ENCODE results near the gene ZNF365.
A peak's percentile ranks its signal among the peaks of the same experiment; 100 is the strongest.
"Not testable (repeated sequence)": the region's sequence is repeated elsewhere in the genome, so short reads cannot be mapped to it uniquely, and the experiment has no call there.

The ZNF365 gene

DNA sequence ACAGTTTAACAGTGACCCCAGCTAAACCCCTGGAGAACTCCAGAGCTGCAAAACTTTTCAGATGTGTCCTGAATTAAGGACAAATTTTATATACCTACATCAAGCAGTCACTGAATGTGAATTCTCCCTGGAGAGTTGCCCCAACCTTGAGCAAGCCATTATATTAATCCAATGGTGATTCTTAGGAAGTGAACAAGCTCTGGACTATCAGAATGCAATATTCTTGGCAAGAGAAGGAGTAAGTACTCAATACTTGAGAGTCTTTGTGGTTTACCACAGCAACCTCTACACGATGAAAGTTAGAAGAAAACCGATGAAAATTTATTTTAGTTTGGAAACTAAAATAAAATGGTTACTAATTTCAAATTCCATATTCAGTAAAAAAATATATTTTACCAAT, 19.3 kb upstream of the ZNF365 start:
- Mint-ChIP-seq H3K4me3 (no peak overlapping the region), H3K4me1 (no peaks in the 10 kb centered on the region), H3K27me3 (peaks cover 2 to 7% of the 10 kb centered on the region in 2 donors), H3K36me3 (peaks cover 3 to 15% of the 10 kb centered on the region in 2 donors), H3K27ac (no peak overlapping the region), H3K9me3 (peaks cover 22 to 26% of the 10 kb centered on the region in 2 donors)
- DNase-seq (no peak), ATAC-seq (replicated peaks) (no peak)

DNA sequence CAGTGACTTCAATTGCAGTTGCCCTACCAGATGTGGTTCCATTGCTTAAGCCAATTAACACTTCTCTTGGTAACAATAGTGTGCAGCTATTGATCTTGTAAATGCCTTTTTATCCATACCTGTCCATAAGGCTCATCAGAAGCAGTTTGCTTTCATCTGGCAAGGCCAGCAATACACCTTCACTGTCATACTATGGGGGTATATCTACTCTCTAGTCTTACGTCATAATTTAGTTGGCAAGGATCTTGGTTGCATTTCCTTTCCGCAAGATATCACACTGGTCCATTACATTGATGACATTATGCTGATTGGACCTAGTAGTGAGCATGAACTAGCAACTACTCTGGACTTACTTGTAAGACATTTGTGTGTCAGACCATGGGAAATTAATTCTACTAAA, 17.7 kb upstream of the ZNF365 start:
- H3K4me3 Mint-ChIP-seq, result no peak overlapping the region
- peaks cover 10 to 17% of the 10 kb centered on the region in 2 donors for H3K9me3 Mint-ChIP-seq
- DNase-seq (no peak), ATAC-seq (replicated peaks) (no peak)
- peaks cover 0 to 7% of the 10 kb centered on the region in 2 donors for H3K36me3 Mint-ChIP-seq
- H3K27ac Mint-ChIP-seq, result no peak overlapping the region
- H3K27me3 Mint-ChIP-seq, result peaks cover 0 to 4% of the 10 kb centered on the region in 2 donors
- no peaks in the 10 kb centered on the region for H3K4me1 Mint-ChIP-seq

- DNase-seq; H3K27ac Mint-ChIP-seq; ATAC-seq (replicated peaks); H3K4me3 Mint-ChIP-seq; H3K4me1 Mint-ChIP-seq; H3K27me3 Mint-ChIP-seq; H3K9me3 Mint-ChIP-seq; H3K36me3 Mint-ChIP-seq: not testable (repeated sequence)
Measured at GRCh38 chr10:62358151-62358550, 16.0 kb upstream of the ZNF365 start.

GRCh38 chr10:62373639-62373994, 552 bp upstream of the ZNF365 start:
- ATAC-seq (replicated peaks) (no peak), DNase-seq (no peak)
- Mint-ChIP-seq H3K9me3 (no peaks in the 10 kb centered on the region), H3K4me3 (peak overlapping the region; percentile 87), H3K4me1 (peaks cover 5 to 13% of the 10 kb centered on the region in 2 donors), H3K27me3 (peaks cover 11 to 14% of the 10 kb centered on the region in 2 donors), H3K27ac (peak overlapping the region; percentile 77), H3K36me3 (no peaks in the 10 kb centered on the region)

DNA sequence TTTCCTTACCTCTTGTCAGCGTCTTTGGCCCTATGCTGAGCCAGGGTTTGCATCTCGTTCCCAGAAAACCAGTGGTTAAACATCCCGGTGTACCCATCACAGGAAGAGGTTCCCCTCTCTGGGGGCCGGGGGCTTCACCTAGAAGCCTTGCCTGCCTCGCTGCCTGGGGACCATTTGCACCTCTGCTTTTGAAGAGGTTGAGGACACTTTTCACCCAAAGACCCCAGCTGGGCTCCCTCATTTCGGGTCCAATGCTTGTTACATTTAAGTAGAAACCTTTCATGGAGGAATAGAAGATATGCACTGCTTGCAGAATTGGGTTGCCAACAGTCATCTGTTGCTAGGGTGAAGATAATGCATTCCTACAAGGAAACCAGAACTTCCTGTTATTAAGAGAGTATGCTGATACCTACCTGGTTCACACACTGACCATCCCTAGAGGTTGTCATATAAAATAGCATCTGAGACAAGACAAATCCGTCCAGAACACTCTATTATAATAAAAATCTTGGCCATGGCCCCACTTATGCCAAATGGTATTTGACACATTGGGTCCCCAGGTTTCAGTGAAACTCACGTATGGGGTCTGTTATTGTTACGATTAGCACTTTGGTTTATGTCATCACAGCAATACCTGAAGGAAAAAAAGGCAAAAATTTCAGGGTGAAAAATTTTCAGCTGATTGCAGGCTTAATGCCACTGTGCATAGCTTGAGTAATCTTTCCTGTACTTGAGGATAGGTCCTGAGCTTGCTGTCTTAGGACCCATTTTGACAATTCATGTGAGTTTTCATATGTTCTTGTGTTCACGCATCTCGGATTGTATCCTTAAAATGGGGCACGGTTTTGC, 917 bp downstream of the ZNF365 start:
- Mint-ChIP-seq H3K4me1 (peaks cover 5 to 13% of the 10 kb centered on the region in 2 donors), H3K27me3 (peaks cover 11 to 14% of the 10 kb centered on the region in 2 donors), H3K27ac (no peak overlapping the region), H3K9me3 (no peaks in the 10 kb centered on the region), H3K36me3 (no peaks in the 10 kb centered on the region), H3K4me3 (peak overlapping the region; percentile 79 to 82)
- ATAC-seq (replicated peaks) (peak; percentile 56 to 71), DNase-seq (no peak)

DNA sequence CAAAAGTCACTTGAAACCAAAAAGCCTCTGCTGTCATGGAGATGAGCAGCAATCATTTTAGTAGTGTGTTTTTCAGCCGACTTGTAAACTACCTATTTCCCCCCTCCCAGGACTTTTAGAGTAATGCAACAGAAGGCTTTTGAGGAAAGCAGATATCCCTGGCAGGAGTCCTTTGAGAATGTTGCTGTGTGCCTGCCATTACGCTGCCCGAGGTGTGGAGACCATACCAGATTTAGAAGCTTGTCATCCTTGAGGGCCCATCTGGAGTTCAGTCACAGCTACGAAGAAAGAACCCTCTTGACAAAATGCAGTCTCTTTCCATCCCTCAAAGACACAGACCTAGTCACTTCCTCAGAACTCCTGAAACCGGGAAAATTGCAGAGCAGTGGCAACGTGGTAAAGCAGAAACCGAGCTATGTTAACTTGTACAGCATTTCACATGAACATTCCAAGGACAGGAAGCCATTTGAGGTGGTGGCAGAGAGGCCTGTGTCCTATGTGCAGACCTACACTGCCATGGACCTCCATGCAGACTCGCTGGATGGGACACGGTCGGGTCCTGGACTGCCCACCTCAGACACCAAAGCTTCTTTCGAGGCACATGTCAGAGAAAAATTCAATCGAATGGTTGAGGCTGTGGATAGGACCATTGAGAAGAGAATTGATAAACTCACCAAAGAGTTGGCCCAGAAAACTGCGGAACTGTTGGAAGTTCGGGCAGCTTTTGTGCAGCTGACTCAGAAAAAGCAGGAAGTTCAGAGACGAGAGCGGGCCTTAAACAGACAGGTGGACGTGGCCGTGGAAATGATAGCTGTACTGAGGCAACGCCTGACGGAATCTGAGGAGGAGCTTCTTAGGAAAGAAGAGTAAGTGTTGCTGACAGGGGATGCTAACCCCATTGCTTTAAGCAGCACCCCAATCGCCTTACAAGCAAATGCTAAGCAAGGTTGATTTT, 2.2 kb downstream of the ZNF365 start:
- H3K9me3 Mint-ChIP-seq, result no peaks in the 10 kb centered on the region
- H3K36me3 Mint-ChIP-seq, result no peaks in the 10 kb centered on the region
- H3K4me1 Mint-ChIP-seq, result peaks cover 5 to 13% of the 10 kb centered on the region in 2 donors
- DNase-seq (no peak), ATAC-seq (replicated peaks) (no peak)
- H3K4me3 Mint-ChIP-seq, result no peak overlapping the region
- H3K27me3 Mint-ChIP-seq, result peaks cover 14 to 18% of the 10 kb centered on the region in 2 donors
- H3K27ac Mint-ChIP-seq, result no peak overlapping the region

GRCh38 chr10:62377026-62377415, 2.9 kb downstream of the ZNF365 start:
- Mint-ChIP-seq H3K4me1 (peaks cover 5 to 13% of the 10 kb centered on the region in 2 donors), H3K27ac (no peak overlapping the region), H3K36me3 (no peaks in the 10 kb centered on the region), H3K9me3 (no peaks in the 10 kb centered on the region), H3K27me3 (peaks cover 10 to 18% of the 10 kb centered on the region in 2 donors), H3K4me3 (no peak overlapping the region)
- DNase-seq, result no peak
- no peak for ATAC-seq (replicated peaks)

DNA sequence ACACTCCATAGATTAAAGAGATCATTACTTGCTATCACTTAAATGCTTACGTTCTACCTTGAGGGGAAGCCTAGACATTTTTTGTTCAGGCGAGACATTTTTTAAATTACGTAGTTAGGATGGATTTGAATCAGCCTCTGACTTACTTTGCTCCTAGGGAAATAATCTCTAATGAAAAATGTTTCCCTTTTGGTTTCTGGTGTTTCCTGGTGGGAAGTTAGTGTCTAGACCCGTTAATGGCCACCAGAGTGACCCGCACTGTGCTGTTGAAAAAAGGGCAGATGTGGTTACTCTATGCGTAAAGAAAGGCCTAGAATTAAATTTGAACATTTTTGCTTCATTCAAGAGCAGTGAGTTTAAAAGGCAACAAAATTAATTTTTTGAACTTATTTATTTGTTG, 3.8 kb downstream of the ZNF365 start:
- peaks cover 11 to 18% of the 10 kb centered on the region in 2 donors for H3K27me3 Mint-ChIP-seq
- H3K4me1 Mint-ChIP-seq, result peaks cover 5 to 13% of the 10 kb centered on the region in 2 donors
- ATAC-seq (replicated peaks), result no peak
- no peak for DNase-seq
- no peaks in the 10 kb centered on the region for H3K36me3 Mint-ChIP-seq
- no peaks in the 10 kb centered on the region for H3K9me3 Mint-ChIP-seq
- no peak overlapping the region for H3K4me3 Mint-ChIP-seq
- H3K27ac Mint-ChIP-seq, result no peak overlapping the region

DNA sequence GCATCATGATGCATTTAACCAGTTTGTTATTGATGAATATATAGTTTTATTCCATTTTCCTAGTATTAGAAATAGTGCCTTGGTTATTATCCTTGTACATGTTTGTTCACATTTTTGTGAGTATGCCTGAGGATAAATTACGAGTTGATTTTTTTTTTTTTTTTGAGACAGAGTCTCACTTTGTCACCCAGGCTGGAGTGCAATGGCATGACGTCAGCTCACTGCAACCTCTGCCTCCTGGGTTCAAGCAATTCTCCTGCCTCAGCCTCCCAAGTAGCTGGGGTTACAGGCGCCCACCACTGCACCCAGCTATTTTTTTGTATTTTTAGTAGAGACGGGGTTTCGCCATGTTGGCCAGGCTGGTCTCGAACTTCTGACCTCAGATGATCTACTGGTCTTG, 4.7 kb downstream of the ZNF365 start:
- not testable (repeated sequence) for H3K9me3 Mint-ChIP-seq; DNase-seq; ATAC-seq (replicated peaks); H3K36me3 Mint-ChIP-seq; H3K27ac Mint-ChIP-seq; H3K4me3 Mint-ChIP-seq; H3K4me1 Mint-ChIP-seq
- peaks cover 12 to 15% of the 10 kb centered on the region in 2 donors for H3K27me3 Mint-ChIP-seq

DNA sequence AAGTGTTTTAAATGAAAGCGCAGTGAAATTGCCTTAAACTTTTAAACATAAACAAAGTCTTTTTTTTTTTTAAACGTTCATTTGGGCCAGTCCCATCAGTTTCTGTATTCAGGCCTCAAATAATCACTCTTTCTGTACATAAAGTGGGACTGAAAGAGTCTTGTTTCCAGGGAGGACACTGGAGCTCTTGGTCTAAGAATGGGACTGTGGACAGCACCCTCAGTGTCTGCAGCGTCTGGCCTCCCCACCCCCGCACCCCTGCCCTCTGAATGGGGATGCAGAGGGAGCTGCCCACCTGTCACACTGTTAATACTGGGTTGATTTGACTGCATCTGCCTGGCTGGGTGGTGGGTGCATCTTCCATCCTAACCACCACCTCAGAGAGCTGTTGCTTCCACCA, 5.2 kb downstream of the ZNF365 start:
- Mint-ChIP-seq H3K9me3 (no peaks in the 10 kb centered on the region), H3K4me1 (peaks cover 1 to 6% of the 10 kb centered on the region in 2 donors), H3K36me3 (peaks cover 0 to 2% of the 10 kb centered on the region in 2 donors), H3K27me3 (peaks cover 10 to 13% of the 10 kb centered on the region in 2 donors), H3K4me3 (no peak overlapping the region), H3K27ac (no peak overlapping the region)
- no peak for ATAC-seq (replicated peaks)
- no peak for DNase-seq

DNA sequence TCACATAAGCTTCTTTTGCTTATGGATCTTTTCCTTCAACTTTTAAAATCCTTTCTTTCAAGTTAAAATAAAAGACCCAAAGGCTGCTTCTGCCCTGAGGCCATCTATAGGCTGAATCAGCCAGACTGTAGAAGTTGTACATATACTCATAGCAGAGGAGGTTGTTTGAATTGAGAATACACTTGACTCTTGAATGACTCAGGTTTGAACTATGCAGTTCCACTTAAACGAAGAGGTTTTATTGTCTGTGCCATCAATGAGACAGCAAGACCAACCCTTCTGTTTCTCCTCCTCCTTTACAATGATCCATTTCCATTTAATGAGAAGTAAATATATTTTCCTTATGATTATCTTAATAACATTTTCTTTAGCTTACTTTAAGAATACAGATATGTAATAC, 5.8 kb downstream of the ZNF365 start:
- H3K27me3 Mint-ChIP-seq, result peaks cover 5 to 8% of the 10 kb centered on the region in 2 donors
- DNase-seq (no peak), ATAC-seq (replicated peaks) (no peak)
- no peak overlapping the region for H3K27ac Mint-ChIP-seq
- peaks cover 0 to under 1% of the 10 kb centered on the region in 2 donors for H3K4me1 Mint-ChIP-seq
- no peak overlapping the region for H3K4me3 Mint-ChIP-seq
- H3K36me3 Mint-ChIP-seq, result peaks cover 0 to 2% of the 10 kb centered on the region in 2 donors
- H3K9me3 Mint-ChIP-seq, result no peaks in the 10 kb centered on the region

DNA sequence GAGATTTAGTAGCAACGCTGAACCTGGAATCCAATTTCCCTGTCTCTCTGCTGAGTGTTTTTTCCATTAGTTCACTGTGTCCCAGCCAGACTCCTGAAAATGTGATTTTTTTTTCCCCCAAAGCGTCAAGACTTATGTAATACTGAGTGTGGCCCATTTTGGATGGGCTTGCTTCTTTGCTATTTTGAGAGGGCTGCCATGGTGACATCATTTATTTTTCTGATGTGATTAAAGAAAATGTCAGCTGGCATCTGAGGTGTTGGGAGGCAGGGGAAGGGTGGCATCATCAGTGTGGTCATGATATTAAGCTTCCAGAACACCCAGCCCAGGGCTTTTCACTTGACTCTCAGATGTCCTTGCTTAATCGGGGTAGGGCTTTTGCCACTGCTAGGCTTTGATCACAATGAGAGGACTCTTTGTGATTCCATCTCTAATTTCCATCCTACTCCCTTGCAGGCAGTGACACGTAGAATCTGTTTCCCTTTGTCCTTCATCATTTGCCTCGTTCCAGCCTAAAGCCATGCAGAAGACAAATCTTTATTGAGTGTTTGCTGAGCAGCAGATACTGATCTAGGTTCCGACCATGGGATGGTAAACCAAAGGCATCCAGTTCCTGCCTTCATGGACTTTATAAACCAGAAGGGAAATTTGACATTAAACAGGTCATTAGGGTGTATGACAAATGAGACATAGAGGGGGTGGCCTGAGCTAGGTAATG, 7.4 kb downstream of the ZNF365 start:
- no peak overlapping the region for H3K4me3 Mint-ChIP-seq
- peaks cover 0 to 2% of the 10 kb centered on the region in 2 donors for H3K36me3 Mint-ChIP-seq
- H3K27me3 Mint-ChIP-seq, result peaks cover 4 to 7% of the 10 kb centered on the region in 2 donors
- ATAC-seq (replicated peaks) (no peak), DNase-seq (no peak)
- H3K9me3 Mint-ChIP-seq, result no peaks in the 10 kb centered on the region
- H3K27ac Mint-ChIP-seq, result no peak overlapping the region
- no peaks in the 10 kb centered on the region for H3K4me1 Mint-ChIP-seq

DNA sequence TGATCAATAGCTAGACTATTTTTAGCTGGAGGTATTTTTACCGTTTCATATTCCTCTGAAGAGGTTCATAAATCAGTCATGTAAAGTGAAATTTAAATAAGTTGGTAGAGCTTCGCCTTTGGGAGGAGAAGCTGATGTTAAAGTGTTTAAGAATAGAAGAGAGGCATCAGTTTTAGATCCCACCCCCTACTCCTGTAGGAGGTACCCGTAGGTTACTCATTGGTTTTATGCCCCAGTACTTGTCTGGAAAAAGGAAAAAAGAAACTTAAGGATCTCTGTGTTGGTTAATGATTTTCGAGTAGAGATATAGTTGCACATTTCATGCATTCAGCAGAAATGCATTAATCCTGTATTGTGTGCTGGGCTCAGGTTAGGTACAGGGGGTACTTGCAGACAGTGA, 8.7 kb downstream of the ZNF365 start:
- no peaks in the 10 kb centered on the region for H3K4me1 Mint-ChIP-seq
- ATAC-seq (replicated peaks) (no peak), DNase-seq (no peak)
- H3K9me3 Mint-ChIP-seq, result no peaks in the 10 kb centered on the region
- no peak overlapping the region for H3K27ac Mint-ChIP-seq
- H3K36me3 Mint-ChIP-seq, result peaks cover 0 to 2% of the 10 kb centered on the region in 2 donors
- H3K27me3 Mint-ChIP-seq, result peaks cover 7 to 11% of the 10 kb centered on the region in 2 donors
- no peak overlapping the region for H3K4me3 Mint-ChIP-seq

DNA sequence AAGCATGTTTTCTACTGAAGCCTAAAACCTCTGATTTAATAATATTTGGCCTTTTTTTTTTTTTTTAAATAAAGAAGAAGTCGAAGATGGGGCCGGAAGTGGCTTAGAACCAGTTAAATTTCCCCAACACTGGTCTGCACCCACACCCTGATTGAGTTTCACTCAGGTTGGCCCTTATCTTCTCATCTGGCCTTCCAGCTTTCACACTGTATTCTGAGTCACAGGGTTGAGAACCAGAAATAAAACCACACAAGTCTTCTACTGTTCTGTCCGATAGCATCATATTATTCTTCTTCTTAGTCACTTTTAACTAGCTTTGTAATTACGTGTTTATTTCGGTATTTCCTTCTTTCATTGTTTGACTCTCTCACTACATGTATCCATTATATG, 9.9 kb downstream of the ZNF365 start:
- H3K4me3 Mint-ChIP-seq, result no peak overlapping the region
- no peaks in the 10 kb centered on the region for H3K9me3 Mint-ChIP-seq
- ATAC-seq (replicated peaks), result peak in 1 of 2 donors; percentile 61
- peaks cover 7 to 18% of the 10 kb centered on the region in 2 donors for H3K27me3 Mint-ChIP-seq
- no peaks in the 10 kb centered on the region for H3K4me1 Mint-ChIP-seq
- peaks cover 0 to 2% of the 10 kb centered on the region in 2 donors for H3K36me3 Mint-ChIP-seq
- no peak overlapping the region for H3K27ac Mint-ChIP-seq
- DNase-seq, result no peak
